PC-9 (cell line): ENCODE data around the gene POLD1. TPM values are rescaled to one million over a fixed set of nuclear protein-coding genes. Genes with fewer than 3 reads are reported as not detected.

Experiments used
- BruUV-seq: library from RNA; stranded (reverse); fragments of 400-500 nt; replicated peaks from 2 replicates; lab custom pipeline; 2021; lab: Mats Ljungman, UMichigan
- CTCF ChIA-PET: fragments of 300-600 bp; sonication (Branson Sonifier 250); formaldehyde crosslinking; loops from one replicate; lab custom pipeline; 2022; ENCODE audit warnings: antibody characterized with exemption; lab: Charles Lee
- POLR2A ChIA-PET: fragments of 300-600 bp; sonication (Branson Sonifier 250); formaldehyde crosslinking; loops from one replicate; lab custom pipeline; 2022; ENCODE audit warnings: antibody characterized with exemption; ENCODE audit not compliant: unreplicated experiment; lab: Charles Lee
- DNase-seq, 2 experiments: peaks; one replicate each; pipeline versions ENCODE4 v3.0.0 to v3.0.0-alpha.2; 2015 to 2022; ENCODE audit warnings: mixed read lengths in 1 of 2
- H2AFZ ChIP-seq: fragments of 200-600 bp; sonication (generic); 2 replicates; pipeline ENCODE4 v1.8.1; 2017; ENCODE audit warnings: antibody characterized with exemption
- H3F3A ChIP-seq: fragments of 200-600 bp; sonication (generic); 2 replicates; pipeline ENCODE4 v1.8.1; 2017; ENCODE audit warnings: antibody characterized with exemption, mild to moderate bottlenecking, low read depth; ENCODE audit not compliant: insufficient read depth
- H3K27ac ChIP-seq: fragments of 200-600 bp; sonication (generic); 2 replicates; pipeline ENCODE4 v1.6.1; 2016; ENCODE audit warnings: mixed run types
- H3K27me3 ChIP-seq: fragments of 200-600 bp; sonication (generic); 2 replicates; pipeline ENCODE4 v1.6.1; 2016; ENCODE audit warnings: low read depth, mixed run types; ENCODE audit not compliant: insufficient read depth
- H3K36me3 ChIP-seq: fragments of 200-600 bp; sonication (generic); 2 replicates; pipeline ENCODE4 v1.6.1; 2016; ENCODE audit warnings: low read depth, mixed run types
- H3K4me1 ChIP-seq: fragments of 200-600 bp; sonication (generic); replicated peaks from 2 replicates; pipeline ENCODE4 v1.6.1; 2016; ENCODE audit warnings: mixed run types; ENCODE audit not compliant: insufficient read depth
- H3K4me2 ChIP-seq: fragments of 200-600 bp; sonication (generic); 2 replicates; pipeline ENCODE4 v1.6.1; 2017; ENCODE audit warnings: mixed run types
- H3K4me3 ChIP-seq: fragments of 200-600 bp; sonication (generic); 2 replicates; pipeline ENCODE4 v1.6.1; 2016; ENCODE audit warnings: mixed run types
- H3K79me2 ChIP-seq: fragments of 200-600 bp; sonication (generic); 2 replicates; pipeline ENCODE4 v1.6.1; 2017; ENCODE audit warnings: low read depth, mixed run types
- H3K9me2 ChIP-seq: fragments of 200-600 bp; sonication (generic); 2 replicates; pipeline ENCODE4 v1.8.1; 2017; ENCODE audit warnings: mild to moderate bottlenecking; ENCODE audit not compliant: insufficient read depth
- H3K9me3 ChIP-seq: fragments of 200-600 bp; sonication (generic); 2 replicates; pipeline ENCODE4 v1.8.1; 2016; ENCODE audit warnings: low read depth; ENCODE audit not compliant: insufficient read depth
- H4K20me1 ChIP-seq: fragments of 200-600 bp; sonication (generic); 2 replicates; pipeline ENCODE4 v1.8.1; 2017; ENCODE audit not compliant: insufficient read depth
- EZH2 ChIP-seq: fragments of 200-600 bp; sonication (generic); IDR thresholded peaks from 2 replicates; pipeline ENCODE4 v1.8.0; 2017; ENCODE audit warnings: antibody characterized with exemption, low read depth
- intact Hi-C: fragments of 100-400 bp; cut with micrococcal nuclease; formaldehyde crosslinking; loops from one replicate; pipeline ENCODE4 v1.10.0; 2022; ENCODE audit not compliant: unreplicated experiment
- total RNA-seq: library from RNA; stranded (reverse); gene quantifications from 2 replicates; pipeline ENCODE4 v1.2.3, GENCODE V29; 2021
- TF ChIP-seq, protein P1 (sequence below): fragments of 200-600 bp; sonication (generic); conservative IDR thresholded peaks from 2 replicates; pipeline ENCODE4 v1.6.1; 2017; ENCODE audit warnings: mixed run types, antibody characterized with exemption, mild to moderate bottlenecking, moderate library complexity

POLD1 gene
- total RNA-seq, 1 experiment from 2014 or later: 101 TPM

- ChIA-PET CTCF (no interaction called here), POLR2A (interaction anchor here (0.8 kb wide), 1 partner anchor 108 kb away, joined by 4 read pairs; no protein-coding TSS in a partner anchor)
- no peaks in the 10 kb centered on the region for H3K9me3 ChIP-seq
- no TSS peak for BruUV-seq
- H3K27me3 ChIP-seq: peaks cover 77% of the 10 kb centered on the region
- TF ChIP-seq, protein P1, sequence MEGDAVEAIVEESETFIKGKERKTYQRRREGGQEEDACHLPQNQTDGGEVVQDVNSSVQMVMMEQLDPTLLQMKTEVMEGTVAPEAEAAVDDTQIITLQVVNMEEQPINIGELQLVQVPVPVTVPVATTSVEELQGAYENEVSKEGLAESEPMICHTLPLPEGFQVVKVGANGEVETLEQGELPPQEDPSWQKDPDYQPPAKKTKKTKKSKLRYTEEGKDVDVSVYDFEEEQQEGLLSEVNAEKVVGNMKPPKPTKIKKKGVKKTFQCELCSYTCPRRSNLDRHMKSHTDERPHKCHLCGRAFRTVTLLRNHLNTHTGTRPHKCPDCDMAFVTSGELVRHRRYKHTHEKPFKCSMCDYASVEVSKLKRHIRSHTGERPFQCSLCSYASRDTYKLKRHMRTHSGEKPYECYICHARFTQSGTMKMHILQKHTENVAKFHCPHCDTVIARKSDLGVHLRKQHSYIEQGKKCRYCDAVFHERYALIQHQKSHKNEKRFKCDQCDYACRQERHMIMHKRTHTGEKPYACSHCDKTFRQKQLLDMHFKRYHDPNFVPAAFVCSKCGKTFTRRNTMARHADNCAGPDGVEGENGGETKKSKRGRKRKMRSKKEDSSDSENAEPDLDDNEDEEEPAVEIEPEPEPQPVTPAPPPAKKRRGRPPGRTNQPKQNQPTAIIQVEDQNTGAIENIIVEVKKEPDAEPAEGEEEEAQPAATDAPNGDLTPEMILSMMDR: no peak
- no peak for TF ChIP-seq EZH2
- no peak overlapping the region for H3K27ac ChIP-seq
- no peaks in the 10 kb centered on the region for H3F3A ChIP-seq
- DNase-seq: no peak
- H2AFZ ChIP-seq: no peak overlapping the region
- H3K9me2 ChIP-seq: no peaks in the 10 kb centered on the region
- intact Hi-C loops: no loop called here
- H3K4me3 ChIP-seq: no peak overlapping the region
- no peaks in the 10 kb centered on the region for H3K79me2 ChIP-seq
- H3K4me1 ChIP-seq: no peaks in the 10 kb centered on the region
- H4K20me1 ChIP-seq: no peaks in the 10 kb centered on the region
- no peak overlapping the region for H3K4me2 ChIP-seq
- no peaks in the 10 kb centered on the region for H3K36me3 ChIP-seq
These were observed 65.2 kb downstream of the POLD1 start for GRCh38 chr19:50449236-50449899.

DNA sequence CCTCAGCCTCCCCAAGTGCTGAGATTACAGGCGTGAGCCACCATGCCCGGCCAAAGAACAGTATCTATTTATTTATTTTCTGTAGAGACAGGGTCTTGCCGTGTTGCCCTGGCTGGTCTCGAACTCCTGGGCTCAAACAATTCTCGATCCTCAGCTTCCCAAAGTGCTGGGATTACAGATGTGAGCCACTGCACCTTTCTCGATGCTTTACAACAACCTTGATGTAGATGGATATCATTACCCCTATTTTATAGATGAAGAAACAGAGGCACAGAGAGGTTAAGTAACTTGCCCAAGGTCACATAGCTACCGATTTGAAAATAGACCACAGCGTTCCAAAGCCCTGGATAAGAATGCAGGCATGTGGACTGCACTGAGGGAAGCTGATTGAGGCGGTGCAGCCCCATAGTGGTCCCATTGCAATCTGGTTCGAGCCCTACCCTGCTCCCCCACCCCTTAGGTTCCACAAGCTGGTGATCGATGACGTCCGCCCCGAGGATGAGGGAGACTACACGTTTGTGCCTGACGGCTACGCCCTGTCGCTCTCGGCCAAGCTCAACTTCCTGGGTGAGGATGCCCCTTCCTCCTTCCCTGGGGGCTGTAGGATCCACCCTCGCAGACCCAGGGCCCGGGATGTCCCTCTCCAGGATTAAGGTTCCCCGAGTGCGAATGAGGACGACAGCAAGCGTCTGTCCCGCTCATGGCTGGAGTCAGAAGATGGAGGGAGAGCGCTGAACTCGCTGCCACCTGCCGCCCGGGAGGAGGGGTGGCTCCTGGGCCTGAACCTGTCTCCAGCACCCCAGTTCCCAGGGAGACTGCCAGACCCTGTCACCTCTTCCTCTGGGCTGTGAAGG is 66.4 kb downstream of the POLD1 start:
- H3K4me1 ChIP-seq: no peaks in the 10 kb centered on the region
- H3K9me2 ChIP-seq: no peaks in the 10 kb centered on the region
- no peaks in the 10 kb centered on the region for H3K79me2 ChIP-seq
- no peak for TF ChIP-seq EZH2
- TF ChIP-seq, protein P1: no peak
- ChIA-PET POLR2A (interaction anchor here (0.8 kb wide), 1 partner anchor 109 kb away, joined by 4 read pairs; no protein-coding TSS in a partner anchor), CTCF (no interaction called here)
- H3K36me3 ChIP-seq: no peaks in the 10 kb centered on the region
- intact Hi-C loops: no loop called here
- peaks cover 83% of the 10 kb centered on the region for H3K27me3 ChIP-seq
- H3K4me3 ChIP-seq: no peak overlapping the region
- H3K4me2 ChIP-seq: no peak overlapping the region
- no peaks in the 10 kb centered on the region for H4K20me1 ChIP-seq
- no peaks in the 10 kb centered on the region for H3F3A ChIP-seq
- no peak overlapping the region for H3K27ac ChIP-seq
- H2AFZ ChIP-seq: no peak overlapping the region
- DNase-seq: no peak
- no TSS peak for BruUV-seq
- no peaks in the 10 kb centered on the region for H3K9me3 ChIP-seq

DNA sequence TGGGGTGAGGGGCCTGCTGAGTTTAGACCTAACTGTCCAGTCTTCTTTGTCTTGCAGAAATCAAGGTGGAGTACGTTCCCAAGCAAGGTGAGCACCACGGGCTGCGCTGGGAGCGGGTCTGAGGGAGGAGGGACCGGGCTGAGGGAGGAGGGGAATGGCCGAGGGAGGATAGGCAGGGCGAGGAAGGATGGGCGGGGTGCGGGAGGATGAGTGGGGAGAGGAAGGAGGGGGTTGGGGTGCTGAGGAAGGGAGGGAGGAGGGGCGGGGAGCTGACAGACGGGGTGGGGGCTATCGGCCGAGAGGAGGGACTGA is 67.0 kb downstream of the POLD1 start:
- no peaks in the 10 kb centered on the region for H3K36me3 ChIP-seq
- no peak overlapping the region for H3K27ac ChIP-seq
- no peaks in the 10 kb centered on the region for H4K20me1 ChIP-seq
- no peaks in the 10 kb centered on the region for H3K4me1 ChIP-seq
- no TSS peak for BruUV-seq
- TF ChIP-seq, protein P1: no peak
- no peak for TF ChIP-seq EZH2
- H3K9me2 ChIP-seq: no peaks in the 10 kb centered on the region
- no peak overlapping the region for H3K4me2 ChIP-seq
- H3K4me3 ChIP-seq: no peak overlapping the region
- ChIA-PET POLR2A (no interaction called here), CTCF (no interaction called here)
- peaks cover 82% of the 10 kb centered on the region for H3K27me3 ChIP-seq
- no peaks in the 10 kb centered on the region for H3F3A ChIP-seq
- H3K79me2 ChIP-seq: no peaks in the 10 kb centered on the region
- intact Hi-C loops: no loop called here
- no peaks in the 10 kb centered on the region for H3K9me3 ChIP-seq
- H2AFZ ChIP-seq: no peak overlapping the region
- DNase-seq: no peak
